ENCODE results near the gene ICAM1.

DNA sequence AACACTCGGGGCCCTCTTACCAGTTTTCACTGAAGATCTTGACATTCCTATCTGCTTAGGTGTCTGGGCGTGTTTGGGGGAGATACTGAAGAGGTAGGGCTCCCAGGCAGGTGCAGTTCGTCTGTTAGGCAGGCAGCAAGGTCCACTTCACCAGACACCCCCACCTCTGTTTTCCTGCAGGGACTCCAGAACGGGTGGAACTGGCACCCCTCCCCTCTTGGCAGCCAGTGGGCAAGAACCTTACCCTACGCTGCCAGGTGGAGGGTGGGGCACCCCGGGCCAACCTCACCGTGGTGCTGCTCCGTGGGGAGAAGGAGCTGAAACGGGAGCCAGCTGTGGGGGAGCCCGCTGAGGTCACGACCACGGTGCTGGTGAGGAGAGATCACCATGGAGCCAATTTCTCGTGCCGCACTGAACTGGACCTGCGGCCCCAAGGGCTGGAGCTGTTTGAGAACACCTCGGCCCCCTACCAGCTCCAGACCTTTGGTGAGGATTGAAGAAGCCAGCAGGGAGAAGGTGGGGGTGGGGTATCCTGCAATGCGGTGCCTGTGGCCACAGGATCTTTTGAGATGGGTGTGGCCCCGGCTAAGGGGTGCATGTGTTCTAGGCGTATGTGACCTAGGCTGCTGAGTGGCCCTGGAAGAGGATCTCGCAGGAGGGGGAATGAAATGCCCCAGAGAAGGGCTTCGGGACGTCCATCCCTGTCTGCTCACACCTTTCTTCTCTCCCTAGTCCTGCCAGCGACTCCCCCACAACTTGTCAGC is 12.6 kb downstream of the ICAM1 start:
- TF ChIP-seq, protein P1, sequence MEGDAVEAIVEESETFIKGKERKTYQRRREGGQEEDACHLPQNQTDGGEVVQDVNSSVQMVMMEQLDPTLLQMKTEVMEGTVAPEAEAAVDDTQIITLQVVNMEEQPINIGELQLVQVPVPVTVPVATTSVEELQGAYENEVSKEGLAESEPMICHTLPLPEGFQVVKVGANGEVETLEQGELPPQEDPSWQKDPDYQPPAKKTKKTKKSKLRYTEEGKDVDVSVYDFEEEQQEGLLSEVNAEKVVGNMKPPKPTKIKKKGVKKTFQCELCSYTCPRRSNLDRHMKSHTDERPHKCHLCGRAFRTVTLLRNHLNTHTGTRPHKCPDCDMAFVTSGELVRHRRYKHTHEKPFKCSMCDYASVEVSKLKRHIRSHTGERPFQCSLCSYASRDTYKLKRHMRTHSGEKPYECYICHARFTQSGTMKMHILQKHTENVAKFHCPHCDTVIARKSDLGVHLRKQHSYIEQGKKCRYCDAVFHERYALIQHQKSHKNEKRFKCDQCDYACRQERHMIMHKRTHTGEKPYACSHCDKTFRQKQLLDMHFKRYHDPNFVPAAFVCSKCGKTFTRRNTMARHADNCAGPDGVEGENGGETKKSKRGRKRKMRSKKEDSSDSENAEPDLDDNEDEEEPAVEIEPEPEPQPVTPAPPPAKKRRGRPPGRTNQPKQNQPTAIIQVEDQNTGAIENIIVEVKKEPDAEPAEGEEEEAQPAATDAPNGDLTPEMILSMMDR (conservative IDR thresholded peaks at IDR 0.05): no peak
- TF ChIP-seq EZH2 (IDR thresholded peaks at IDR 0.05; ENCODE audit: low read depth): no peak

All from PC-9 (cell line).